K562 (cell line): ENCODE results near the gene FJX1. TPM values are rescaled to one million over a fixed set of nuclear protein-coding genes. Genes with fewer than 3 reads are reported as not detected.

ENCODE experiments used
- ATF7 ChIP-seq: fragments of 450-650 bp; IDR thresholded peaks from 2 replicates; pipeline ENCODE4 v1.7.1; 2014; ENCODE audit warnings: mild to moderate bottlenecking, moderate library complexity
- BACH1 ChIP-seq: fragments of 200-800 bp; sonication (Bioruptor generic); IDR thresholded peaks from 2 replicates; pipeline ENCODE4 v1.6.1; 2016; ENCODE audit warnings: missing genetic modification characterization, missing compliant biosample characterization
- ELF1 ChIP-seq: fragments of 200-800 bp; sonication (Bioruptor generic); IDR thresholded peaks from 2 replicates; pipeline ENCODE4 v1.6.1; 2016; ENCODE audit warnings: missing genetic modification characterization, missing compliant biosample characterization
- FIP1L1 ChIP-seq: fragments of 200-400 bp; formaldehyde crosslinking; IDR thresholded peaks from 2 replicates; pipeline ENCODE4 v1.6.1; 2018; ENCODE audit warnings: mild to moderate bottlenecking, low read depth, low read length; ENCODE audit not compliant: poor library complexity, severe bottlenecking
- HMG20B ChIP-seq: fragments of 250-450 bp; sonication (Bioruptor Pico); IDR thresholded peaks from 2 replicates; pipeline ENCODE4 v1.5.0; 2021; ENCODE audit warnings: mild to moderate bottlenecking
- POLR2H ChIP-seq: IDR thresholded peaks from 2 replicates; pipeline ENCODE4 v1.6.1; 2016; ENCODE audit warnings: missing genetic modification characterization, low read depth, mild to moderate bottlenecking, control low read depth, missing compliant biosample characterization, moderate library complexity
- TARDBP ChIP-seq: fragments of 450-650 bp; IDR thresholded peaks from 2 replicates; pipeline ENCODE4 v1.6.1; 2016
- ZNF232 ChIP-seq: sonication (generic); formaldehyde crosslinking; IDR thresholded peaks from 2 replicates; pipeline ENCODE4 v1.8.0; 2022; ENCODE audit warnings: mild to moderate bottlenecking, missing genetic modification reagents
- ZNF668 ChIP-seq: fragments of 250-450 bp; sonication (Bioruptor Pico); IDR thresholded peaks from 2 replicates; pipeline ENCODE4 v1.8.0; 2022; ENCODE audit warnings: mild to moderate bottlenecking, inconsistent platforms
- polyA plus RNA-seq, 8 experiments: library from polyadenylated mRNA; depleted of rRNA in 4 of 8; stranded (reverse) in 5 of 8; unstranded in 3 of 8; fragments of >200 nt; fragmentation: Nextera tagmentation in 2 of 8; fragmentation: Illumina TruSeq in 1 of 8; extraction: Ambion mirVana in 2 of 8; extraction: Trizol in 1 of 8; gene quantifications; 2 replicates each; pipeline versions ENCODE4 v1.2.1 to v1.2.3, GENCODE V29; 2011 to 2014; ENCODE audit warnings: inconsistent platforms in 1 of 8, missing spikeins in 1 of 8
- total RNA-seq, 7 experiments: library from RNA; depleted of rRNA in 6 of 7; stranded (reverse); fragments of >200 nt in 6 of 7; fragmentation: Illumina TruSeq in 2 of 7; extraction: Trizol in 2 of 7; gene quantifications; 2 replicates each; pipeline versions ENCODE4 v1.2.1 to v1.2.3, GENCODE V29; 2011 to 2021; ENCODE audit warnings: low replicate concordance in 1 of 7
- TF ChIP-seq, protein P1 (sequence below): fragments of 150-350 bp; IDR thresholded peaks from 2 replicates; pipeline ENCODE4 v1.6.1; 2014; ENCODE audit warnings: low read depth, mild to moderate bottlenecking, low read length, borderline replicate concordance
- TF ChIP-seq, protein P2 (sequence below), 3 experiments: fragments of 200-800 bp in 1 of 3; fragments of 250-450 bp in 1 of 3; fragments of 450-650 bp in 1 of 3; sonication (Bioruptor Pico) in 1 of 3; sonication (Bioruptor generic) in 1 of 3; formaldehyde crosslinking in 1 of 3; IDR thresholded peaks; 2 replicates each; pipeline versions ENCODE4 v1.6.1 to v1.8.0; 2016 to 2022; ENCODE audit warnings: mild to moderate bottlenecking in 2 of 3, missing genetic modification characterization in 2 of 3, missing compliant biosample characterization in 1 of 3, moderate library complexity in 1 of 3
- TF ChIP-seq, protein P3 (sequence below): fragments of 250-450 bp; sonication (Bioruptor Pico); IDR thresholded peaks from 2 replicates; pipeline ENCODE4 v1.5.0; 2021; ENCODE audit warnings: mild to moderate bottlenecking, moderate library complexity
- TF ChIP-seq, protein P4 (sequence below): fragments of 250-450 bp; sonication (Bioruptor Pico); IDR thresholded peaks from 2 replicates; pipeline ENCODE4 v1.9.0; 2021; ENCODE audit warnings: mild to moderate bottlenecking, inconsistent platforms

Gene FJX1
- total and polyA plus RNA-seq, 9 of the 15 experiments (the other 6 are each of a cell fraction or from before 2014, with no cell fraction given): 0.10 to 2.7 (median 0.72) TPM

DNA sequence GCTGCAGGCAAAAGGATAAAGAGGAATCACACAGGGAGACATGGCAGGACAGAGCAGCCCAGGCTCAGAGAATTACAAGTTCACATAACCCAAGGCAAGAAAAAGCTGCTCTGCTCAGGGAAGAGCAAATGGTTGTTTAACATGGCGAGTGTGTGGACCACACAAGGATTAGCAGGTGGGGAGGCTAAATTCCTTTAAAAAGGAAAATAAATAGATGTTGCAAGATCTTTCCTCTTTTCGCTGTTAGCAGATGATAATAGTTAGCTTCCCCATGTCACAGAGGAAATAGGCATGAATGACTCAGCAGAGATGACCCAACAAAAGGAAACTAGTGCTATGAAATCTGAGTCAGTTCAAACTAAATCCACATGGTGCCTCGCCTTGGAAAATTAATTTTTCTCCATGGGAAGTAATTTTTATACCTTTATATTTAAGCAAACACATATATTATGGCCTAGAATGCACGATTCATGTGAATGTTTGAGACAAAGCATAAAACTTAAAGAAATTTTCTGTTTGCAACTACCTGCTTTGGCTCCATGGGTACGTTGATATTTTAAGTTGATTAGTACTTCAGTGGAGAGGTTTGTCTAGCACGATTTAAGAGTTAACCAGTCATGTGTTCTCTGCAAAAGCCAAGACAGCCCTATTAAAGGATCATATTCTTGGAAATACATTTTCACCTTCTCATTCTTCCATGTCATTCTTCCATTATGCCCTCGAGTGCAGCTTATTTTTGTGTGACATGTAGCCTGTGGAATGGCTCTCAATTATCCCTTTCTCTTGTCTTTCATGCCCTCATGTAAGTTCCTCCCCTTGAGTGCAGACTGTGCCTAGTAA, 38.5 kb upstream of the FJX1 start (continued):
- TF ChIP-seq, protein P1, sequence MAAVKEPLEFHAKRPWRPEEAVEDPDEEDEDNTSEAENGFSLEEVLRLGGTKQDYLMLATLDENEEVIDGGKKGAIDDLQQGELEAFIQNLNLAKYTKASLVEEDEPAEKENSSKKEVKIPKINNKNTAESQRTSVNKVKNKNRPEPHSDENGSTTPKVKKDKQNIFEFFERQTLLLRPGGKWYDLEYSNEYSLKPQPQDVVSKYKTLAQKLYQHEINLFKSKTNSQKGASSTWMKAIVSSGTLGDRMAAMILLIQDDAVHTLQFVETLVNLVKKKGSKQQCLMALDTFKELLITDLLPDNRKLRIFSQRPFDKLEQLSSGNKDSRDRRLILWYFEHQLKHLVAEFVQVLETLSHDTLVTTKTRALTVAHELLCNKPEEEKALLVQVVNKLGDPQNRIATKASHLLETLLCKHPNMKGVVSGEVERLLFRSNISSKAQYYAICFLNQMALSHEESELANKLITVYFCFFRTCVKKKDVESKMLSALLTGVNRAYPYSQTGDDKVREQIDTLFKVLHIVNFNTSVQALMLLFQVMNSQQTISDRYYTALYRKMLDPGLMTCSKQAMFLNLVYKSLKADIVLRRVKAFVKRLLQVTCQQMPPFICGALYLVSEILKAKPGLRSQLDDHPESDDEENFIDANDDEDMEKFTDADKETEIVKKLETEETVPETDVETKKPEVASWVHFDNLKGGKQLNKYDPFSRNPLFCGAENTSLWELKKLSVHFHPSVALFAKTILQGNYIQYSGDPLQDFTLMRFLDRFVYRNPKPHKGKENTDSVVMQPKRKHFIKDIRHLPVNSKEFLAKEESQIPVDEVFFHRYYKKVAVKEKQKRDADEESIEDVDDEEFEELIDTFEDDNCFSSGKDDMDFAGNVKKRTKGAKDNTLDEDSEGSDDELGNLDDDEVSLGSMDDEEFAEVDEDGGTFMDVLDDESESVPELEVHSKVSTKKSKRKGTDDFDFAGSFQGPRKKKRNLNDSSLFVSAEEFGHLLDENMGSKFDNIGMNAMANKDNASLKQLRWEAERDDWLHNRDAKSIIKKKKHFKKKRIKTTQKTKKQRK: no peak
- TF ChIP-seq ZNF232 (no peak), POLR2H (tag) (peak; percentile 81), ELF1 (tag) (no peak), HMG20B (CRISPR knock-in tag) (no peak), FIP1L1 (no peak), ZNF668 (CRISPR knock-in tag) (no peak), ATF7 (peak; percentile 78; the same call in 1 of the 2 replicates), TARDBP (no peak), BACH1 (tag) (peak; percentile 88)
- TF ChIP-seq, protein P2, sequence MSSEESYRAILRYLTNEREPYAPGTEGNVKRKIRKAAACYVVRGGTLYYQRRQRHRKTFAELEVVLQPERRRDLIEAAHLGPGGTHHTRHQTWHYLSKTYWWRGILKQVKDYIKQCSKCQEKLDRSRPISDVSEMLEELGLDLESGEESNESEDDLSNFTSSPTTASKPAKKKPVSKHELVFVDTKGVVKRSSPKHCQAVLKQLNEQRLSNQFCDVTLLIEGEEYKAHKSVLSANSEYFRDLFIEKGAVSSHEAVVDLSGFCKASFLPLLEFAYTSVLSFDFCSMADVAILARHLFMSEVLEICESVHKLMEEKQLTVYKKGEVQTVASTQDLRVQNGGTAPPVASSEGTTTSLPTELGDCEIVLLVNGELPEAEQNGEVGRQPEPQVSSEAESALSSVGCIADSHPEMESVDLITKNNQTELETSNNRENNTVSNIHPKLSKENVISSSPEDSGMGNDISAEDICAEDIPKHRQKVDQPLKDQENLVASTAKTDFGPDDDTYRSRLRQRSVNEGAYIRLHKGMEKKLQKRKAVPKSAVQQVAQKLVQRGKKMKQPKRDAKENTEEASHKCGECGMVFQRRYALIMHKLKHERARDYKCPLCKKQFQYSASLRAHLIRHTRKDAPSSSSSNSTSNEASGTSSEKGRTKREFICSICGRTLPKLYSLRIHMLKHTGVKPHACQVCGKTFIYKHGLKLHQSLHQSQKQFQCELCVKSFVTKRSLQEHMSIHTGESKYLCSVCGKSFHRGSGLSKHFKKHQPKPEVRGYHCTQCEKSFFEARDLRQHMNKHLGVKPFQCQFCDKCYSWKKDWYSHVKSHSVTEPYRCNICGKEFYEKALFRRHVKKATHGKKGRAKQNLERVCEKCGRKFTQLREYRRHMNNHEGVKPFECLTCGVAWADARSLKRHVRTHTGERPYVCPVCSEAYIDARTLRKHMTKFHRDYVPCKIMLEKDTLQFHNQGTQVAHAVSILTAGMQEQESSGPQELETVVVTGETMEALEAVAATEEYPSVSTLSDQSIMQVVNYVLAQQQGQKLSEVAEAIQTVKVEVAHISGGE (CRISPR knock-in tag; IDR thresholded peaks at IDR 0.05): no peak
- TF ChIP-seq, protein P3, sequence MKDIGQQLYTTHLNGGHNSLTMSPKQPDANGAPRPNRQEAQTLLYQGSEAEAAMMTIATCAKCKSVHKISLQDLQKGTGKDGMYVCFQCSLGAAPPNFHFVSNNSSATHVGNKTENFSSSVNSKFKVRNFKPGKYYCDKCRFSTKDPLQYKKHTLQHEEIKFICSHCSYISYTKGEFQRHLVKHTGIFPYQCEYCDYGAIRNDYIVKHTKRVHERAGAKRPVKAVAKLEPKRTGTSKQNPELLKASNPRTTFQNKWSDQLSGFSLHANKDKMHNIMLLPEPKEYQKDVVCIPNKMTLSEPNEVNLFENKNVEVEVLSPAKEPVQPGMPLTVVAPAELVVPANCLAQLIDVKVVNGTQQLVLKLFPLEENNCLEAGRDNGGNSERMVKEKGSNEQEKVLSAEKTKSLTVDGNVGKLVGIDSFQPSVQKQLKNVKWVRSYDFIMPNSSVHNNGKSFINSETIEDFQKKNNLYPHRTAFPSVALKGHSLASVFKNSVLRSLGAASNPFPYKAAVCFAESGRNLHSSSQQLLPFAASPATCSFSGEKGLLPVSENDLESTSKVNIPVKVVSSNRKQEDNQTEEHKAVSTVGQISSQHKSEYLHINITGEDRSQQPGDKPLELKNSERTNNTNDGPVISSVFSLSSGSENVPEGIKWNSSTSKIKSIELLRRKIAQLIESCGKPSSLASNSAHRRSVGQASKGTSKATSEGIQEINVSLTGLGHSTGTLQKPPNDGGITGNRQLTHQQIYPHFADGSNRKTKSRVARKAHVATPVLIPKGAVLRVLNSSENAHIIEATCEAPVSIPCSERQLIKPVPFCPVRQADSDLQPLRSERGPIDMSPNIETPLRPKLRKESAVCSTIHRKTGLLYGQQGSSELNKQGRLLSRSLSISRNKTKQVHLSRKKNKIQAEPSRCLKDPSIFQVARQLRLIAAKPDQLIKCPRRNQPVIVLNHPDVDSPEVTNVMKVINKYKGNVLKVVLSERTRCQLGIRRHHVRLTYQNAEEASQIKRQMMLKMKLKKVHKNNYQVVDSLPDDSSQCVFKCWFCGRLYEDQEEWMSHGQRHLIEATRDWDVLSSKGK (CRISPR knock-in tag): no peak
- TF ChIP-seq, protein P4, sequence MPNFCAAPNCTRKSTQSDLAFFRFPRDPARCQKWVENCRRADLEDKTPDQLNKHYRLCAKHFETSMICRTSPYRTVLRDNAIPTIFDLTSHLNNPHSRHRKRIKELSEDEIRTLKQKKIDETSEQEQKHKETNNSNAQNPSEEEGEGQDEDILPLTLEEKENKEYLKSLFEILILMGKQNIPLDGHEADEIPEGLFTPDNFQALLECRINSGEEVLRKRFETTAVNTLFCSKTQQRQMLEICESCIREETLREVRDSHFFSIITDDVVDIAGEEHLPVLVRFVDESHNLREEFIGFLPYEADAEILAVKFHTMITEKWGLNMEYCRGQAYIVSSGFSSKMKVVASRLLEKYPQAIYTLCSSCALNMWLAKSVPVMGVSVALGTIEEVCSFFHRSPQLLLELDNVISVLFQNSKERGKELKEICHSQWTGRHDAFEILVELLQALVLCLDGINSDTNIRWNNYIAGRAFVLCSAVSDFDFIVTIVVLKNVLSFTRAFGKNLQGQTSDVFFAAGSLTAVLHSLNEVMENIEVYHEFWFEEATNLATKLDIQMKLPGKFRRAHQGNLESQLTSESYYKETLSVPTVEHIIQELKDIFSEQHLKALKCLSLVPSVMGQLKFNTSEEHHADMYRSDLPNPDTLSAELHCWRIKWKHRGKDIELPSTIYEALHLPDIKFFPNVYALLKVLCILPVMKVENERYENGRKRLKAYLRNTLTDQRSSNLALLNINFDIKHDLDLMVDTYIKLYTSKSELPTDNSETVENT (CRISPR knock-in tag): no peak
